NCI-H2196 (cell line): ENCODE data around the gene PLXNA3.
A peak's percentile ranks its signal among the peaks of the same experiment; 100 is the strongest.

Experiments
- DNase-seq: peaks from one replicate; lab custom pipeline; 2025; ENCODE audit not compliant: unreplicated experiment; lab: John Stamatoyannopoulos, UW

Gene PLXNA3

DNA sequence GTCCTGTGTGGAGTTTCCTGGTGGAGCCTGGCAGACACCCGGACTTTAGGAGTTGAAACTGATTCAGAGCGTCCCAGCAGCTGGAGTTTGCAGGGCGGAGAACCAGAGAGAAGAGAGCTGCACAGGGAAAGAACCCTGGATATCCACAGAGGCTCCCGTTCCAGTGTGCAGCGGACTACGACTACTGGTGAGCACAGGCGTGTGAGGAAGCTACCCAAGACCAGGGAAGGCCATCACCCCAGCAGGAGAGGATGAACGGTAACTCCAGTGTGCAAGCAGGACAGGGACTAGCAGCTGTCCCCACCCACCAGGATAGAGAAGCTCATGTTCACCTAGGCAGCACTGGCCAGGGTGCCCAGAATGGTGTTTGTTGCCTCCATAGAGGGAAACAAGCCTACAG is 18.7 kb downstream of the PLXNA3 start:
- no peak for DNase-seq

DNA sequence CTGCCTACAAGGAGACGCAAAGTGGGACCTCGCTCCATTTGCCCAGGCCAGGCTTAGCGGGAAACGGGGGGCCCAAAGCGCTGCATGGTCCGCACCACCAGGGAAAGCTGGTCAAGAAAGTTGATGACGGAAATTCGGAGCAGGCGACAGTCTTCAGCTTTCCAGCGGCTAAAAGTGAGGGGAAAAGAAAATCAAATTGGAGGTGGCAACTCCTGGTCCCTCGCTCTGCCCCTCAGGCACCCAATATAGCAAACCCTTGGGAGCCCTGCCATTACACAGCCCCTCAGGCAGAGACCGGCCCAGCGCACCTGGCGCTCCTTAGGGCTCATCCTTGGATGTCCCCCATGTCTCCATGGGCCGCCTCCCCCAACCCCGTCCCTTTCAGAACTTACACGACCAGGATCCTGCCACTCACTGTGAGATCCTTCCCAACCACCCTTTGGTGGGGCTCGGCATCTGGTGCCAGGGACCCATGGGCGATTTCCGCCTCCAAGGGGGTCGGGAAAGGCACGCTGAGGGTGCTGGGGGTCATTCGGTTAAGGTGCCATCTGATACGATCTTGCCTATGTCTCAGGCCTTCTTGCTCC is 19.9 kb downstream of the PLXNA3 start:
- no peak for DNase-seq

DNA sequence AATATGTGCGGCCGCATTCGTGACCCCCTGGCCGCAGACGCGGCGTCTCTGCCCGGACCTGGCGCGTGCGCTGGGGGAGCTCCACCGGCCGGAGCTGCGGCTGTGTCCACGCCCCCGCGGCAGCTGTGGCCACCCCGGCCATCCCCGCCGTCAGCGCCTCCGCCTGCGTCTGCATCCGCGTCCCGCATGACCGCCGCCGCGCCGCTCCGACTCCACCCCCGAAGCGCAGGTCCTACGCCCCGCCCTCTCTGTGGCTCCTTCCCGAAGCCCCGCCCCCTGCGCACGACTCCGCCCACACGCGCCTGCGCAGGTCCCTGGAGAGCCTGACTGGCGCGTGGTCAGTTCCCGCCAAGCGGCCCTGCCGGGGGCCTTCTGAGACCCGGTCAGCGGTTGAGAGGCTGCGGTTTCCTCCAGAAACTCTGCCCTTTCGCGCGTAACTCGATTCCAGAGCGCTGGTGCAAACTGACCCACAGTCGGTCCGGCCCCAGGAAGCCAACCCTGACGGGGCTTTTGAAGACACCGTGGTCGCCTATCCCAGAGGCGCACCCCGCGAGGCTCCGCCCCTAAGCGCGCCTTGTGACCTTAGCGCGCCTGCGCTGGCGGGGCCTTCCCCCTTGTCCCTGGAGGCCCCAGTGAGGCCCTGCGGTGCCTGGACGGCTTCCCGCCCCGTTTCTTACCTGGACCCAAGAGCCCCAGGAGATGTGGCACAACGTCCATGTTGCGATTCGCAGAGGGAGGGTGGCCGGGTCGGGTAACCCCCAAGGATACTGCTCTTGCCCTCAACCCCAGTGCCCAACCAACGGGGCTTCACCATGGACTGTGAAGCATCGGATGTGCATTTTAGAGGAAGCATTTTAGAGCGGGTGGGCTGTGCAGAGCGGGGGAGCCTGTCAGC is 20.9 kb downstream of the PLXNA3 start, which contains the start of gene LAGE3:
LAGE3 (minus strand) TSS at position 554 of the 895 bp plus-strand sequence; CDS start at position 188, 366 bp downstream.
- peak; percentile 84 for DNase-seq

DNA sequence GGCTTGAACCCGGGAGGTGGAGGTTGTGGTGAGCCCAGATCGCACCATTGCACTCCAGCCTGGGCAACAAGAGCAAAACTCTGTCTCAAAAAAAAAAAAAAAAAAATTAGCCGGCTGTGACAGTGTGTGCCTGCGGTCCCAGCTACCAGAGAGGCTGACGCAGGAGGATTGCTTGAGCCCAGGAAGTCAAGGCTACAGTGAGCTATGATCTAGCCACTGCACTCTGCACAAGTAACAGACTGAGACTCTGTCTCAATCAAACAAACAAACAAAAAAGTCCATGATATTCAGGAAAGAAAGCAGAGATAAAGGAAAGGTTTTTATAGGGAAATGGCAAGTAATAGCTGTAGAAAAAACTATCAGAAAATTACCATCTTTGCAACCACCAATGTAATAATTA is 23.1 kb downstream of the PLXNA3 start:
- no peak for DNase-seq

DNA sequence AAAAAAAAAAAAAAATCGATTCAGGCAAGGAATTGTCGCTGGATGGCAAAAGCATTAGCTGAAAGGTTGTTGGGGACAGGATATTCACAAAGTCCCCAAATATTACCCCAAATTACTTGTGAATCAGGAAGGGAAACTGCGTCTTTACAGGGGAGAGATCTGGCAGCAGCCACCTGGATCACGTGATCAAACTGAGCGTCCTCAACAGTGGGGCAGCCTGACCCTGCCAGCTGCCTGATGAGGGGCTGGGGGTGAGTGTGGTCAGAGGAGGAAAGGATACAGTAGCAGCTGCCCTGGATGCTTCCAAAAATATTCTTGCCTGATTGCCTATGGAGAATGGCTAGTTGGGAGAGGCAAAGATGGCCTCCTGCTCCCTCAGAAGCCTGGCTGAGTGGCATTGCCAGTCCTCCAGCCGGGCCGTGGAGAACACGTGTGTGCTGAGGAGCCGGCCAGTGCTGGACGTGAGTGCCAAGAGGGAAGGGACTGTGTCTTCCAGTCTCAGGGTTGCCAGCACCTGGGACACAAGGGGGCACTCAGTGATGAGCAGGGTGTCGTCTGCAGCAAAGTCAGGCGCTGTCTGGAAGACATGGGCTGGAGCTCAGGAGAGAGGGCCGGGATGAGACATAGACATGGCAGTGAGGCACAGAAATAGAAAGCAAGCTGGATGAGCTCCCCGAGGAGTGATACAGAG is 24.0 kb downstream of the PLXNA3 start:
- no peak for DNase-seq

DNA sequence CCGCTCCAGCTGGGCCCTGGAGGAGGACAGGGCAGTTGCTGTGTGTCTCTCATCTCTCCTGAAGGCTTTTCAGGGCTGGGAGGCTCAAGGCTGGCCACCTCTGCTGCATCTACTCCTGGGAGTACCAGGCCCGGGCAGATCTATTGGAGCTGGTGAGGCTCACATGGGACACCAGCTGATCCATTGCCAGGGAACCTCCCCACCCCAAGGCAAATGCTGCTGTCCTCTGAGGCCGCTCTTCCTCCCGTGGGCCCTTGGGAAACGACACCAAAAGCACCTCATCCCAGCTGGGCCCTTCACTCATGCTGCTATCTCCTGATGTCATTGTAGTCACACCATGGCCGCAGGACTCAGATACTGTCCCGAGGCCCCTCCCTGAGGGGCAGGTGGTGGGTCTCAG is 24.7 kb downstream of the PLXNA3 start:
- no peak for DNase-seq

DNA sequence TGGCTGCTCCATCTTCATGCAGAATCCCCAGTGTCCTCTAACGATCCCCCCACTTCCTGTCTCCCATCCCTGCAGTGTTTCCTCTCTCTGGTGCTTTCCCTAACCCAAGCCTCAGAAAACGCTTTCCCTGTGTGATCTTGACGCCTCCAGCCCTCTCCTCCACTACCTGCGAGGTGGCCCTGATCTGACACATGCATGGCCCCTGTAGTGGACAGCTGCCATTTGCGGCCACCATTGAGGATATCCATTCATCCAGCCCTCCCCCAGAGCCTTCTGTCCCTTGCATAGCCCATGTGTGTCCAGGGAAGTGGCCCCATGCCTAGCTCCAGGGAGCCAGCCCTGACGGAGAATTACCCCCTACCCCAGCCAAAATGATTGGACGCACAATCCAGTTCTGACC is 25.2 kb downstream of the PLXNA3 start:
- DNase-seq = no peak

DNA sequence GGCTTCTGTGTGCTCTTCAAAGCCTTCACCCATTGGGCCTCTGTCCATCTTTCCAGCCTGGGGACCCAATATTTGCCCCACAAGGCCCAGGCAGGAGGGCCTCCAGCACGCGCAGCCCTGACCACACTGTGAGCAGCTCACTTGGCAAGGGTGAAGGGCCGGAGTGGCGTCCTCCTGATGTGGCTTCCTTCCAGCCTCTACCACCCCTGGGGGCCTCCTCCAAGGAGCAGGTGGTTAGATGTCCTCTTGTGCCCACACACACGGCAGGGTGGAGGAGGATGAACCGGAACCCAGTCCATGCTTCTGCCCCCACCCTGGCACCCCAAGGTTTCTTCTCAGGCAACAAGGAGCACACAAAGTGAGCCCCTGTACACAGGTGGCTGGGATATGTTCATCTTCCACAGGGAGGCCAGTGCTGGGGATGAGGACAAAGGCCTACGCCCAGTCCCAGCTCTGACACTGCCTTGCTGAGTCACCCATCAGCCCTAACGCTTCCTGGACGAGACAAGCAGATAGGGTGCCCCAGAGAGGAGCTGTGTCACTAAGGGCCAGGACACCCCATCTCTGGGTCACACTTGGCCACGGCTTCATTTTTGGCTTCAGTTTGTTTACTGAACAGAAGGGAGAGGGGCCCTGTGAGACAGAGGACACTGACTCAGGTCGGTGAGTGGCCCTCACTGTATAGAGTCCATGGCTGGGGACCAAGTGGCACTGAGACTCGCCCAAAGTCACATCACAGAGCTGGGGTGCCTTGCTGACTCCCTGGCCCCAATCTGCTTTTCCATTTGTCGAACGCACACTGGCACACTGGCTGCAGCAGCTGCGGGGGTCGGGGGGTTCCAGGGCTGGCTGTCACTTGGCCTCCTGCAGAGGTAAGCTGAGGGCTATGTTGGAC is 26.4 kb downstream of the PLXNA3 start:
- DNase-seq = no peak

DNA sequence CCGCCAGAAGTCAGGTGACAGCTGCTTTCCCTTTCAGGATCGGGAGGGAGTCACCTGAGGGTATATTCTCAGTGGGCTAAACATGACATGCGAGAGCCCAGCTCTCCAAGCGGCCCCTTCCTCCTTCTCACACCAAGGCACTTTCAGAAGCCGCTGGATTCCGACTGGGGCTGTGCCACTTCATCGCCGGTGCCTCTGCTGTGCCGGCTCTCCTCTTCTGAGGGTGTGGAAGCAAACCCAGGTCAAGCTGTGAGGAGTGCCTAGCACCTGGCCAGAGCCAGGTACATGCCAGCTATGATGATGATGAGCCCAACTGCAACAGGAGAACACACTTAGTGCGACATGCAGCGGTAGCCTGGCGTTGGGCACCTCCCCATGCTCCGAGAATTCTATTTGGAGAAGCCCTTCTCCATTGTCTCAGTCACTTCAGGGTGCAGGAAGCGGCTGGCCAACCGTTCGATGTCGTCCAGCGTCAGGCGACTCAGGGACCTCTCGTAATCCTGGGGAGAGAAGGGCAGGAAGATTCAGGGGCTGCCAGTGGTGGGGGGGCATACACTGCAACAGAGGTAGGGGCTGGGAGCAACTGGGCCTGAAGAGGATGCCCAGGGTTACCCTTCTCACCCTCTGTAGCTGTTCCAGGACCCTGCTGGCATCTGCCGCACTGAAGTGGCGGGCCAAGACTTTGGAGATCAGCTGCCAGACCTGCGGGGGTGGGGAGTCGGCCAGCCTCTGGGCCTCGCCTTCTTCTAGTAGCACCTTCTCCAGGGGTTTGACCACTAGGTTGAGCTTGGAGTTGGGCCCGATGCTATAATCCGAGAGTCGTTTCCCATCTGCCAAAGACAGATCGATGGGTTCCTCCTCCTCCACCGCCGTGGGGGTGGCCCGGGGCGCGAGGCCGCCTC is 27.3 kb downstream of the PLXNA3 start:
- no peak for DNase-seq

DNA sequence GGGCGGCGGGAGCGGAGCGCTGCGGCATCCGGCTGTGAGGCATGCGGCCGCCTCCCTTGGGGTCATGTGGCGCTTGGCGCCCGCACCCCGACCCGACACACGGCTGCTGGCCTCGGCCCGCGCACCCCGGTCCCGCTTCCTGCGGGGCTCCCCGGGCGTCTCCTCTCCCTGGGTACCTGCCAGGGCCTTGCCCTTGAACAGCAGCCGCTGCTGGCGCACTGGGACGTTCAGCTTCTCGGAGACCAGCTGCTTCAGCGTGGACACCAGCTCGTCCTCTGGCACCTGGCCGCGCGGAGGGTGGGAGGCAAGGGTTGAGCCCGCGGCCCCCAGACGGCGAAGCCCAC is 27.9 kb downstream of the PLXNA3 start:
- DNase-seq = no peak

DNA sequence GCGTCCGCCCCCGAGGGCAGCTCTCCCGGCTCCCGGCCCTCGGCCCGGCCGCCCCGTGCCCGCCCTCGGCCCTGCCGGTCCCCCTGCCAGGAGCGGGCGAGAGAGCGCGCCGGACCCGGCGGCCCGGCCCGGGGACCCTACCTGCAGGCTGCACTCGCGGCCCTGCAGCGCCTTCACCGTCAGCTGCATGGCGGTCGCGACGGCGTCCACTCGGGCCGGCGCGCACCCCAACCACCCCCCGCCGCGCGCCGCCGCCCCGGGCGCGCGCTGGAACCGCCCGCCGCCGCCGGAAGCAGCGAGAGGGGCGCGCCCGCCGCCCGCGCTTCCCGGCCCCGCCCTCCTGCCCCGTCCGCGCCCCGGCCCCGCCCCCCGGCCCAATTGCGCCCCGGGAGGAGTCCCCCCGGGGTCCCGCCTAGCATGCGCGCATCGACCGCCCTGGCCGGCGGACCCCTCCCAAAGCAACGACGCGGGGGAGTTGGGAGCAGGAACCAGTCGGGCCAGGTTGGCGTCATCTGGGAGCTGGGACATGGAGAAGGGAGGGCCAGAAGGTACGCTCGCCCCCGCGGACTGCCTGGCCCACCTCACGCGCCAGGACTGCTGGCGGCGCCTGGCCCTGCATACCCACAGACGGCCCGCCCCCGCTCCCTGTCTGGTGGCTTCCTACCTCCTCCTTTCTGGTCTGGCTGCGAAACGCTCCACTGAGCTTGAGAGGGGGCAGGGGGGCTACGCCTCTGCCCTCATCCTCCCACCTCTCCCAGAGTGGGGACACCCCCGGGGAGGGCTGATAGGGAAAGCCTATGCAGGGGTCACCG is 28.5 kb downstream of the PLXNA3 start, which contains the start of gene UBL4A:
UBL4A (minus strand) TSS at position 220 of the 812 bp plus-strand sequence; CDS start at position 189, 31 bp downstream.
- DNase-seq = peak; percentile 48

DNA sequence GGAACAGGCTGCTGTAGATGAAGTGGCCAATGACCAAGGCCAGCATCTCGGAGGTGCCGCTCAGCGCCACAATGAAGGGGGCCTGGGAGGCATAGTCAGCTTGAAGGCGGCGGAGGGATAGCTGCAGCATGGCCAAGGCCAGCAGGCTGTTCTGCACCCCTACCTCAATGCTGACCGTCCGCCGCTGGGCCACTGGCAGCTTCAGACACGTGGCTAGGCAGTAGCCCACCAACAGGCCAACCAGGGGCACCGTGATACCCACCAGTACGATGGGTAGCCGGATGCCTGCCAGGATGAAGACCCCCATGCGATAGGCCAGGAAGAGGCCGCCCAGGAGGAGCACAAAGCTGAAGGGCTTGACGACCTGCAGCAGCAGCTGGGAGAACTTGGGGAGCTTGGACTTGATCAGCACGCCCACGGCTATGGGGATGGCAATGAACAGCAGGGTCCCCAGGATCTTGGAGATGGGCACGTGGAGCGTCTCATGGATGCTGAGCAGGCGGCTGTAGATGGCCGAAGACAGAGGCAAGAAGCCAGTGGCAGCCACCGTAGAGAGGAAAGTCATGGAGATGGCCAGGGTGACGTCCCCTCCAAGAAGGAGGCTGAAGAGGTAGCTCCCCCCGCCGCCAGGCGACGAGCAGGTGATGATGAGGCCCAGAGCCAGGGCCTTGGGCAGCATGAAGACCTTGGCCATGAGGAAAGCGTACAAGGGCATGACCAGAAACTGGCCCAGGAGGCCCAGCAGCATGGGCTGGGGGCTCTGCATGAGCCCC is 29.6 kb downstream of the PLXNA3 start:
- DNase-seq = no peak

DNA sequence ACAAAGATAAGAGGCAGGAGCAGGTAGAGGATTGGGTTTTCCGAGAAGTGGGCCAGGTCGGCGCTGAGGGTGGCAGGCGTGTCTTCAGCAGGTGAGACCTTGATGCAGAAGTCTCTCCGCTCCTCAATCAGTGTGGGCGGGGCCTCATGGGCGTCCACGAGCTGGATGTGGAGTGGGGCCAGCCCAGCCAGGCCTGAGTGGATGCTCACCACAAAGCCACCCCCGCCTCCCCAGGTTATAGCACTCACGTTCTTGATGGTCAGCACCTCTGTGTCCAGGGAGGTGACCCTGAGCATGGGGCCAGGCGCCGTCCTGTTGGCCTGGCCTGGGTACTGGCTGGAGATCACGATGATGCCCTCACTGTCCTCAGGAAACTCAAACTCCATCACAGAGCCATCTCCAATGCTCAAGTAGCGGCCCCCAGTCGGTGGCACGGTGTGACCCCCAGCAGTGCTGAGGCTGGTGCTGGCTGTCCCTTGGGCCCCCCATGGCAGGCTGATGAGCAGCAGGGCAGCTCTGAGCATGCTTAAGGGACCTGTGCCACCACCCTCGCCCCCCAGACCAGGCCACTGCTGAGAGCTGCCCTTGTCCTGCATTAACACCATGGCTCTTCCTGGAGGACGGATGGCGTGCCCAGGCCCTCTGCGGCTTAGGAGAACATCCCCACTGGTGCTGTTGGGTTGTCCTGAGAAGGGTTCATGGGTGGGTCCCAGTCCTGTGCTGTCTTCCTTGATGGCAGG is 30.4 kb downstream of the PLXNA3 start:
- DNase-seq = no peak

DNA sequence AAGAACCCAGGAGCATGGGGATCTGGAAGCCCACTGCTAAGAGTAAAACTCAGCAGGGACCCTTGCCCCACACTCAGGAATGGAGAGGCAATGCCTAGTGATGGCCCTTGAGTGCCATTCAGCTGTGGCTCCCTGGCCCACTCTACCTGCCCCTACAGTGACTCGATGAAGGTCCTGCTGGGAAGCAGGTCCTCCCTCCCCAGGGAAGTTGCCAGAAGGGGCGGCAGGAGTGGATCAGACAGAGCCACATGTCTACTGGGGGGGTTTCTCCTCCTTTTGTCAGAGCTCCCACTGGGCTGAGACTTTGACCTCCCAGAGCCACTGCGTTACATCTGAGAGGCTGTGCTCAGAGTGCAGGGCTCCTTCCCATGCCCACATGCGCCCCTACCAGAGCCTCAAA is 31.1 kb downstream of the PLXNA3 start:
- no peak for DNase-seq

DNA sequence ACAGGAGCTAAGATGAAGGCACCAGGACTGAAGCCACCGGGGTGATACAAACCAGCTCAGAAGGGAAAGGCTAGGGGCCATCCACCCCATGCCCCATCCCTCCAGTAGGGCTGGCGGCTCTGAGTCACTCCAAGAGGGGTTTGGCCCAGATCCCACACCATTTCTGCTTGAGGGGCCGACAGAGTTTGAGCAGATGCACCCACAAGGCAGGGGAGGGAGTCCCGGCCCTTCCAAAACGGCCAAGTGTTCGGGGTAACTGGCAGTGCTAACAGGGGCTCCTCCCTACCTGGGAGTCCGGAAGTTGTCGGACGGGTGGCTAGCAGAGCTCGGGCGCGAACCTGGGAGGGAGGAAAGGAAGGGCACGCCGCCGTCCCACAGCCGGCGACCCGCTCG is 31.9 kb downstream of the PLXNA3 start:
- no peak for DNase-seq

DNA sequence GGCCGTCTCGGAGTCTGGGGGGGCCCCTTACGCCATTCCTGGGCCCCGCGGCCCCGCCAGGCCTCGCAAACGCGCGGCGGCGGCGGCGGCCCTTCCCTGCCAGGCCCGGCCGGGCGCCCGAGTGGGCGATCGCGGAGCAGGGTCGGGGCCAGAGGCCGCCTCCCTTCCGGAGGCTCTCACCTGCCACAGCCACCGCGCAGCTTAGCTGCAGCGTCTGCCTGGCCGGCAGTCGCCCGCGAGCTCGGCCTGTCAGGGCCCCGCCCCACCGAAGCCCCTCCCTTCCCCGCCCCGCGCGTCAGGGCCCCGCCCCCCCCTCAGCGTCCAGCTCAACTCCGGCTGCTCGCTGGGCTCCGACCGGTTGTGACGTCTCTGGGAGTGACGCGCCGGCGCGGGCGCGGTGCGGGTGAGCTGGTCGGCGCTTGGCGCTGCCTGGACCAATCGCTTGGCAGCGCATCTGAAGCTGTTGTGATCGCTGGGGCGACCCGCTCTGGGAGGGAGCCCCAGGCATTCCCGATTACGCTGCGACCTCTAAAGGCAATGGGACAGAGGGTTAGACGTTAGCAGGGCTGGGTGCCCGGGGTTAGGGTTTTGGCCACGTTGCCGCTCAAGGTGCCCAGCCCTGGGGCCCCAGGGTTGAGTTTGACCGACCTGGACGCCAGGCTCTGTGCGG is 32.5 kb downstream of the PLXNA3 start, which contains the start of gene SLC10A3:
SLC10A3 (minus strand) TSS at position 216 of the 670 bp plus-strand sequence. CDS start 1,689 bp downstream, outside the sequence.
- DNase-seq = peak; percentile 88

DNA sequence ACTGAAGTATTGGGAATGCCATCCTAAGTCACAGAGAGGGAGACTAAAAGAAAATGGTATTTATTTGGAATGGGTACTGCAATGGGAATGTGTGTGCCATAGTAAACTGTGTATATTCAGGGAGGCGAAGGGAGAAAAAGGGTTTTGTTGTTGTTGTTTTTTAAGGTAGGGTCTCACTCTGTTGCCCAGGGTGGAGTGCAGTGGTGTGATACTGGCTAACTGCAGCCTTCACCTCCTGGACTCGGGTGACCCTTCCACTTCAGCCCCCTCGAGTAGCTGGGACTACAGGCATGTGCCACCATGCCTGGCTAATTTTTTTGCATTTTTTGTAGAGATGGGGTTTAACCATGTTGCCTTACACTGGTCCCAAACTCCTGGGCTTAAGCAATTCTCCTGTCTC is 36.6 kb downstream of the PLXNA3 start:
- no peak for DNase-seq
